GM10266 (cell line): ENCODE results near the gene CAPS2.

Experiments
- DNase-seq: peaks from one replicate; pipeline ENCODE4 v3.0.0; 2012; ENCODE audit errors: extremely low spot score
- TF ChIP-seq, protein P1 (sequence below): IDR thresholded peaks from 2 replicates; pipeline ENCODE4 v1.5.1; 2012; ENCODE audit warnings: mild to moderate bottlenecking, low read depth; ENCODE audit not compliant: control insufficient read depth, insufficient read depth; ENCODE audit errors: missing control alignments

Gene CAPS2

DNA sequence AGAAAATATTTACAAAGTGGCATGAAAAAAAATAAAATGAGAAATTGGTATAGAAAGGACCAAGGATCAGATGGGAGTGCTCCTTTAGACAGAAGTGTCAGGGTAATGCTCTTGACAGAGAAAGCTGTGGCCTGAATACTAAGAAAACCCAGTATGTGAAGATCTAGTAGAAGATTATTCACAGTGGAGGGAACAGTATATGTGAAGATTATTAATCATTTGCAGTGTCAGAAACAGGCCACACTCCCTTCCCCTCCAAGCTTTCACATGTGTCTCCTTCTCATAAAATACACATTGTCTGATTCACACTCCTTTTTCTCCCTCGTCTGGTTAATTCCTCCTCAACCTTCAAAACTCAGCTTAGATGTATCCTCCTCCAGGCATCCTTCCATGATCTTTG is 41.3 kb downstream of the CAPS2 start:
- no peak for DNase-seq
- TF ChIP-seq, protein P1, sequence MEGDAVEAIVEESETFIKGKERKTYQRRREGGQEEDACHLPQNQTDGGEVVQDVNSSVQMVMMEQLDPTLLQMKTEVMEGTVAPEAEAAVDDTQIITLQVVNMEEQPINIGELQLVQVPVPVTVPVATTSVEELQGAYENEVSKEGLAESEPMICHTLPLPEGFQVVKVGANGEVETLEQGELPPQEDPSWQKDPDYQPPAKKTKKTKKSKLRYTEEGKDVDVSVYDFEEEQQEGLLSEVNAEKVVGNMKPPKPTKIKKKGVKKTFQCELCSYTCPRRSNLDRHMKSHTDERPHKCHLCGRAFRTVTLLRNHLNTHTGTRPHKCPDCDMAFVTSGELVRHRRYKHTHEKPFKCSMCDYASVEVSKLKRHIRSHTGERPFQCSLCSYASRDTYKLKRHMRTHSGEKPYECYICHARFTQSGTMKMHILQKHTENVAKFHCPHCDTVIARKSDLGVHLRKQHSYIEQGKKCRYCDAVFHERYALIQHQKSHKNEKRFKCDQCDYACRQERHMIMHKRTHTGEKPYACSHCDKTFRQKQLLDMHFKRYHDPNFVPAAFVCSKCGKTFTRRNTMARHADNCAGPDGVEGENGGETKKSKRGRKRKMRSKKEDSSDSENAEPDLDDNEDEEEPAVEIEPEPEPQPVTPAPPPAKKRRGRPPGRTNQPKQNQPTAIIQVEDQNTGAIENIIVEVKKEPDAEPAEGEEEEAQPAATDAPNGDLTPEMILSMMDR = no peak

GRCh38 chr12:75275702-75276101 is 54.4 kb downstream of the CAPS2 start:
- no peak for DNase-seq
- TF ChIP-seq, protein P1 = no peak

DNA sequence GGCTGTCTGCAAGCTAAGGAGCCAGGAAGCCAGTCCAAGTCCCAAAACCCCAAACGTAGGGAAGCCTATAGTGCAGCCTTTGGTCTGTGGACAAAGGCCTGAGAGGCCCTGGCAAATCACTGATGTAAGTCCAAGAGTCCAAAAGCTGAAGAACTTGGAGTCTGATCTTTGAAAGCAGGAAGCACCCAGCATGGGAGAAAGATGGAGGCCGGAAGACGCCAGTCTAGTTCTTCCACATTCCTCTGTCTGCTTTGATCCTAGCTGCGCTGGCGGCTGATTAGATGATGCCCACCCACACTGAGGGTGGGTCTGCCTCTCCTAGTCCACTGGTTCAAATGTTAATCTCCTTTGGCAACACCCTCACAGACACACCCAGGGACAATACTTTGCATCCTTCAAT is 58.5 kb downstream of the CAPS2 start:
- no peak for DNase-seq
- TF ChIP-seq, protein P1 = no peak

- TF ChIP-seq, protein P1 = no peak
- DNase-seq = no peak
Observed at GRCh38 chr12:75270157-75270556, 60.0 kb downstream of the CAPS2 start.

- TF ChIP-seq, protein P1 = no peak
- no peak for DNase-seq
Observed at GRCh38 chr12:75269209-75269608, 60.9 kb downstream of the CAPS2 start.

GRCh38 chr12:75260316-75260715 is 69.8 kb downstream of the CAPS2 start:
- TF ChIP-seq, protein P1 = no peak
- no peak for DNase-seq

GRCh38 chr12:75259143-75259542 is 71.0 kb downstream of the CAPS2 start:
- DNase-seq = no peak
- TF ChIP-seq, protein P1 = no peak
